HG03097 (cell line): ENCODE data around the gene SMIM10.
"Not testable (repeated sequence)": the region's sequence is repeated elsewhere in the genome, so short reads cannot be mapped to it uniquely, and the experiment has no call there.

Experiments
- ATAC-seq: cut with Tn5 transposase; IDR thresholded peaks from one replicate; pipeline ENCODE4 v1.9.1; 2021; ENCODE audit not compliant: unreplicated experiment, low FRiP score

The SMIM10 gene

GRCh38 chrX:135009838-135010237, 19.0 kb downstream of the SMIM10 start:
- ATAC-seq: no peak

- ATAC-seq: no peak
Observed at GRCh38 chrX:135010921-135011320, 20.1 kb downstream of the SMIM10 start.

- no peak for ATAC-seq
Observed at GRCh38 chrX:135015523-135016245, 24.9 kb downstream of the SMIM10 start.

GRCh38 chrX:135019890-135020289, 29.1 kb downstream of the SMIM10 start:
- ATAC-seq: not testable (repeated sequence)

- not testable (repeated sequence) for ATAC-seq
Observed at GRCh38 chrX:135023791-135024190, 33.0 kb downstream of the SMIM10 start.

GRCh38 chrX:135024526-135024925, 33.7 kb downstream of the SMIM10 start:
- ATAC-seq: no peak

GRCh38 chrX:135030207-135030963, 39.6 kb downstream of the SMIM10 start:
- not testable (repeated sequence) for ATAC-seq

GRCh38 chrX:135041149-135042123, 50.6 kb downstream of the SMIM10 start:
- not testable (repeated sequence) for ATAC-seq
